HG03280 (cell line): Measurements from ENCODE around the gene AAGAB.

Experiments used
- ATAC-seq: cut with Tn5 transposase; IDR thresholded peaks from one replicate; pipeline ENCODE4 v1.9.1; 2021; ENCODE audit warnings: mild to moderate bottlenecking, moderate library complexity; ENCODE audit not compliant: unreplicated experiment

Gene AAGAB

DNA sequence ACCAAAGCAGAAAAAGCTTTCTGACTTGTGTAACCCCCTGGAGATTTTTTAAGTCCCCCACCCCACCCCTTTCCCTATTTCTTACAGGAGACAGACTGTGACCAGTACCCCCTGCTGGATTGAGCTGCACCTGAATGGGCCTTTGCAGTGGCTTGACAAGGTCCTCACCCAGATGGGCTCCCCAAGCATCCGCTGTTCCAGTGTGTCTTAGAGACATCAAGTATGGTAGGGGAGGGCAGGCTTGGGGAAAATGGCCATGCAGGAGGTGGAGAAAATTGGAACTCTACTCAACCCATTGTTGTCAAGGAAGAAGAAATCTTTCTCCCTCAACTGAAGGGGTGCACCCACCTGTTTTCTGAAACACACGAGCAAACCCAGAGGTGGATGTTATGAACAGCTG lies 64.1 kb downstream of the AAGAB start:
- ATAC-seq, result no peak

DNA sequence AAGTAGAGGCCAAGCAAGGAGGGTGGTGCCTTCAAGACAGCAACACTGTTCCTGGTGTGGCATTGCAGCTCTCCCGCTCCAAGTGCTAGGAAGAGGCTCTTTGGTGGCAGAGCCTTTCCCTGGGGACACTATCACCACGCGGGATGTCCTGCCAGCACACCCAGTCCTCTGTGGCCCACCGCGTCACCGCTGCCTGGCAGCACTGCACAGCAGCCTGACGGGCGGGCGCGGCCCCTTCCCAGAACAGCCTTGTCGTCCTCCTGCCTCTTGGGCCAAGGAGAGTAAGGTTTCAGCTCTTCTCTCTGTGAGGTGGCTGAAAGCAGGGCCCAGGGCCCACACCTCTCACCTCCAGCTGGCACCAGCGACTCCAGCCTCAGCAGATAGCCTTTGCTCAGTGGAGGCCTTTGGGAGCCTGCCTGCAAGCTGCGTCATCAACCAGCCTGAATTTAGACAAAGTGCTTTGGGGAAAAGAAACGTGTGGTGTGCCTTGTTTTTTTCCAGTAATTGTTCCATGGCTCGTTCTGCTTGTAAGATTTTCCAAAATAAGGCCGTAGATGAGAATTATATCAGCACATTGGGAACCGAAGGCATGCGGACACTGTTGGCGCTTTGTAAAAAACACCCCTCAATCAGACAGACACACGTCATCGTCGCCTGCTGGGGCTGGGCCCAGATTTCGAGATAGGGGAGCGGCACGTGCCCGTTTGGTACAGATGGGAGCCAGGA lies 65.0 kb downstream of the AAGAB start:
- no peak for ATAC-seq

DNA sequence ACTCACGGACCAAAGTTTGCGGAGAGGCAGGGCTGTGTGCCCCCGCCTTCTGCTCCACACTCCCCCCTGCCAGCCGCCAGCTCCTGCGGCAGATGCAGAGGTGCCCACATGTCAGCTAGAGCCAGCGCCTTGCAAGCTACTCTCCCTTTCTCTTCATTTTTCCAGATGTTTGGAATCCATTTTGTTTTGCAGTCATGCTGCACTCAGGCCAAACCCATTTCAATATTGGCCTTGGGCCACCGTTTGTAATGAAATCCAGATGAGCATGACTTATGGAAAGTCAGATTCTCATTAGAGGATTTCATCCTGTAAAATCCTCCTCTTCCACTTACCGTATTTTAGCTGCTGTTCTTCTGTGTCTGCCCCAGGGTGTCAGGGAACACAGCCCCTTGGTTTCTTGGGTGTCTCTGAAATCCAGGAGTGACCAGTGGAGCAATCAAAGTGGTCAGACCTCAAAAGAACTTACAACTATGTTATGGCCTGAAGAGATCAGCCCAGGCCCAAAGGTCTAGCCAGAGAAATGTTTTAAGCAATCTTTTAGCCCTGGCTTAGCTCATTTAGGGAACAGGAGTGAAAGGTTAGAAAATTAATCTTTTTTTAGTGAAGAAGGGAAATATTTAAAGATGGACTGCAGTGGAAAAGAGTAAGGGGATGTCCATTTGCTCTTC lies 65.8 kb downstream of the AAGAB start:
- ATAC-seq, result no peak

DNA sequence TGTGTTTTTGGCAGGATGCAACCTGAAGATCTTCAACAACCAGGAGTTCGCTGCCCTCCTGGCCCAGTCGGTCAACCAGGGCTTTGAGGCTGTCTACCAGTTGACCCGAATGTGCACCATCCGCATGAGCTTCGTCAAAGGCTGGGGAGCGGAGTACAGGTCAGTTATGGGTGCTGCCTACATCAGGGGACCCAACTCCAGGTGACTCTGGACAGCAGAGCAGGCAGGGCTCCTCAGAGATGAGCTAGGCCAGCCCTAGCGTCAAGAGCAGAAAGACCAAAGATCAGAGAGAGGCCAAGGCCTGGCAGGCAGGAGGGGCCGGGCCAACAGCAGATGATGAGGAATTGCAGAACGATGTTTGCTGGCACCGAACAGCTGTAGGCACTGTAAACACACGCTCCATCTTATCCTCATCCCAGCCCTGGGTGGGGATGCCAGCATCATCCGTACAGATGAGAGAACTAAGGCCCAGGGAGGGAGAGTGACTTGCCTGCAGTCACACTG lies 67.1 kb downstream of the AAGAB start:
- ATAC-seq, result no peak

DNA sequence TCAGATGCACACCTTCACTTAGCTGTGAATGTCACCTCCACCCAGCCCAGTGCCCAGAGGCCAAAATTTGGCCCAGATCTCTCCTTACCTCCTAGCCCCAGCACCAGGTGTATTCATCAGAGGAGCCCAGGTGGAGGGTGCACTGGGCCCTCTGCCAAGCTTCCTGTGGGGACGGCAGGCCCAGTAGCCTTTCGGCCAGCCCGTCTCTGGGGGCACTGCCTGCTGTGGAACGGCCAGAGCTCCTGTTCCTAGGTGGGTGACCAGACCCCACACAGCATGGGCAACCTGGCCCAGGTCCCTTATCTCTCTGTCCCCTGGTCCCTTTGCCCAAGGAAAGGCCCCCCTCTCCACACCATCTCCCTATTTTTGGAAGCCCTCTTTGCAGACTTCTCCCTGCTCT lies 67.8 kb downstream of the AAGAB start:
- no peak for ATAC-seq

DNA sequence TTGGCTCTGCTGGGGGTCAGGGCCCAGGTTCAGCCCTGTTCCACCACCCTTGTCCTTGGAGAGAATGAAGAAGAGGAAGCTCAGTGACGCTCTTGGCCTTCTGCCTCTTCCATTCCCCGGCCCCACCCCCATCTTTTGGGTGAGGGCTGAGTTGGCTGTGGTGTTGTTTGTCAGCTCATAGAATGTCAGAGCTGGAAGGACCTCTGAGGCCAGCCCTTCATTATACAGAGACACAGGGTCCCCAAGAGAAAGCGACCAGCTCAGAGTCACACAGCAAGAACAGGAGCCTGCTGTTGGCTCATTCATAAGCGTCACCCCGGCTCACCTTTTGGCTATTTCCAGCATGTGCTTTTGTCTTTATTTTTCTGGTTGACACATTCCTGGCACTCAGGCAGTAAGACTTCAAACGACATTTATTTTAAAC lies 68.2 kb downstream of the AAGAB start:
- ATAC-seq, result no peak

DNA sequence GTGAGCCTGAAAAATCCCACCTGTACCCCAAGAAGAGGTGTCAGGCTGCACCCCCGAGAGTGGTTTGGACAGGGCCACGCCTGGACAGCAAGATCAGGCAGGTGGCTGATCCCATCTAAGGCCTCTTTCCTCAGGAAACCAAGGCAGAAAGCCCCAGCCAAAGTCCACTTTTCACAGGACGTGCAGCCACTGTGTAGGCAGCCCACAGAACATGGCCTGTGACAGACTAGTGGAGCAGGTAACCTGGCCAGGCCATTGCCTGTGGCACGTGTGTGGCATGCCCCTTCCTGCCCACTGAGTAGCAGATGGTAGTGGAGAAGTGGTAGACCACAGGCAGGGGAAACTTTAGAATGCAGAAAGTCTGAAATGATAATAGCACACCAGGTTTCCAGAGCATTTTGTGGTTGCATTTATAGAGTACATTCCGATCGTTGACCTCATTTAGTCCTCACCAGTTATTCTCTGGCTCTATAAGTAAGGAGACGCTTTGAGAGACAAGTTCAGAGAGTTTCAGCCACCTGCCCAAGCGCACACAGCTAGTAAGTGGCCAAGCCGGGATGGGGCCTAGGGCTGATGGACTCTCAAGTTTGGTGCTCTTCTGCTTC lies 68.7 kb downstream of the AAGAB start:
- no peak for ATAC-seq

DNA sequence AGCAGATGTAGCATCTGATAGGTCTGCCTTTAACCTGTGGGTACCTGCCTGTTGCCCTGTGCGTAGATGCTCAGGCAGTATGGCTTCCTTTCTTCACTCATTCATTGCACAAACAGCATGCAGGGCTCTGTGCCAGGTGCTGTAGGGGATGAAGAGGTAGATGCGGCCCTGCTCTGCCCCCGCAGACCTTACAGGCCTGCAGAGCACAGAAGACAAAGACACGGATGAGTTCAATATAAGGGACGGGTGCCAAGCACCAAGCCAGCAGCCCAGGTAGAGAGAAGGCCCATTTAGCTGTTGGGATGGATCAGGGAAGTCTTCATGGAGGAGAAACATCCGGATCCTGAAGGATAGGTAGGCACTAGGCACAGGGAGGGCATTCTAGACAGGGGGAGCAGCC lies 69.4 kb downstream of the AAGAB start:
- no peak for ATAC-seq

DNA sequence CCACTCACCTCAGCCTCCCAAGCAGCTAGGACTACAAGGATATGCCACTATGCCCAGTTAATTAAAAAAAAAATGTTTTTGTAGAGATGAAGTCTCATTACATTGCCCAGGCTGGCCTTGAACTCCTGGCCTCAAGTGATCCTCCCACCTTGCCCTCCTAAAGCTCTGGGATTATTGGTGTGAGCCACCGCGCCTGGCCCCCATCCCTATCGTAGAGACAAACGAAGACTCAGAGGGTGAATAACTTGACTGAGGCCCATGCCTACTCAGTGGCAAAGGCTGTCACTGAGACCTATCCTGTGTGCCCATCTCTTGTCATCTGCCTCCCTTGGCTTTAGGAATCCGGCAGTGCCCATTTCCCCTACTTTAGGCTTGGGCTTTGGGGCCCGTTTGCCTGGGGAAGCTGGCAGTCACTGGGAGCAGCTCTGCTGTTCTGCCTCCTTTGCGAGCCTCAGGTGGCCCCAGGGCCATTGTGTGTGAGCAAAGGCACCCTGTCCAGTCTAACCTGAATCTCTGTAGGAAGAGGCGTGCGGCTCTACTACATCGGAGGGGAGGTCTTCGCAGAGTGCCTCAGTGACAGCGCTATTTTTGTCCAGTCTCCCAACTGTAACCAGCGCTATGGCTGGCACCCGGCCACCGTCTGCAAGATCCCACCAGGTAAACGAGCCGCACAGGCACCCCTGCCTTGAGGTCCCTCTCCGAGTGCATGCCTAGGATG lies 70.1 kb downstream of the AAGAB start:
- ATAC-seq, result no peak

DNA sequence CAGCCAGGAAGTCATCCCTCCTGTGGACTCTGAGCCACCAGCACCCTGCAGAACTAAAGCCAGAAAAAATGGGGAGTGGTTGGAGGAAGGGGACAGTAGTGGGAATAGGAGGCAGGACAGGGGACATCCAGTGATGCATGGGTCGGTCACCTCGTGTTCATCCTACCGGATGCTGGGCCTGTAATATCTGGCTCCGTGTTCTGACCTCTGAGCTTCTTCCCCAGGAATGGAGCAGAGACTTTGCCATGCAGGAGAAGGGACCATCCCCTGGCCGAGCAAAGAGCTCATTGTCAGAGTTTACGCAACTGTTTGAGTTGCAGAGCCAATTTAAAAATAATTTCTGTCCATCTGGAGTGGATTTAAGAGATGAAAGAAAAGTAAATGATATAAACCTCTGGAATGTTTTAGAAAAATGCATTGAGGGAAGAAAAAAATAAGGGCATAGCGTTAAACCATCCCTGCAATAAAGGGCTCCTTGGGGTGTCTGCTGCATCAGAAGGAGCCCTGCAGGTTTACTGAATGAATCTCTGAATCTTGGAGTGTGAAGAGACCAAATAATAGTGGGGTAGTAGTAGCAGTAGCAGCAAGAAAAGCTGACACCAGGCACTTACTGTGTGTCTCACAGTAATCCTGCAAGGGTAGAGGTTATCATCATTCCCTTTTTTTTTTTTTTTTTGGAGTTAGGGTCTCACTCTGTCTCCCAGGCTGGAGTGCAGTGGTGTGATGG lies 70.9 kb downstream of the AAGAB start:
- ATAC-seq, result no peak

DNA sequence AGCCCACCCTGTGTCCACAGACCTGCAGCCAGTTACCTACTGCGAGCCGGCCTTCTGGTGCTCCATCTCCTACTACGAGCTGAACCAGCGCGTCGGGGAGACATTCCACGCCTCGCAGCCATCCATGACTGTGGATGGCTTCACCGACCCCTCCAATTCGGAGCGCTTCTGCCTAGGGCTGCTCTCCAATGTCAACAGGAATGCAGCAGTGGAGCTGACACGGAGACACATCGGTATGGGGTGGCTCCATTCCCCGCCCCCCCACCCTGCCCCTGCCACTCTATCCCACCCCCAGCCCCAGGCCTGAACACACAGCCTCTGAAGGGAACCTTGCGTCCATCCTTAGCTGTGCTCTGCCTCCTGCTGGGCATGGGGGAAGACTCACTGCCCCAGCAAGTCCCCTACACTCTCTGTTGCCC lies 73.2 kb downstream of the AAGAB start:
- no peak for ATAC-seq

DNA sequence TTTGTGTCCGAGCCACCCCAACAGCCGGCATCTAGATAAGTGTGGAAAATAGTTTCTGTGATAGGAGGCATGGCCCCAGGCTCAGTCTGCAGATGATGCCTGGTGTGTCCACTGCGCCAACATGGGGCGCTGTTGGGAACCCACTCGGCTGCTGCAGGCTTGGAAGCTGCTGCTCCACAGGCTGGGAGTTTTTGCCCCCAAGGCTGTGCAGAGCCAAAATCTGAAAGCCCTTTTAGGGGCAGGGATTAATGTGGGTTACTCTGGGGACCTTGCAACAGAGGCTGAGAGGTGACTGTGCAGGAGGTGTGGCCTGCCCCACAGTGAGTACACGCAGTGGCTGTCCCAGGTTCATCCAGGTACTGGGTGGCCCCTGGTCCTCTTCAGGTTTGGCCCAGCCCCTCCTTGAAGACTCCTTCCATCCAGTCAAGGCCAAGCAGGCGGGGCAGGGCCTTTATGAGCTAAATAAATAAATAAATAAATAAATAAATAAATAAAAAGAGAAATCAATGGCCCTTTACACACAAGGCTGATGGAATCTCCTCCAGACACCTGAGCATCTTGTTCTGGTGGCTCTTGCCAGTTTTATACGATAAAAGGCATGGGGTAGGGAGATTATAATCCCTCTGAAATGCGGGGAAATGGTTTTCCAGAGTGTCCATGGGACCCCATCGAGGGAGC lies 73.8 kb downstream of the AAGAB start:
- ATAC-seq, result no peak

DNA sequence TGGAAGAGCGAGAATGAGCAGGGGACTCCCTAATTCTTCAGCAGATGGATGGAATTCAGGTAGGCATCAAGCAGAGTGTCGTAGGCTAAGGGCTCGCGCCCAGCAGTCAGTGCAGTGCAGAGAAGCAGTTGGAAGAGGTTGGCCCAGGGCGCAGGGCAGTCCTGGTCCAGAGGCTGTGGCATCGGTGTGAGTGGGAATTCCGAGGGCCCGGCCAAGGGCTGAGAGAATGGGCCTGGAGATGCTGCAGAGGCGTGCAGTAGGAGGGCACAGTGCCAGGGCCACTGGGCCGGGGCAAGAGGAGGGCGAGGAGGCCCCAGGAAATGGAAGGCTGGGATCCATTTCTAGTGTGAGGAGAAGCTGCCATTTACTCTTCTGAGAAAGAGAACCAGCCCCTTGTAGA lies 74.4 kb downstream of the AAGAB start:
- ATAC-seq, result no peak

DNA sequence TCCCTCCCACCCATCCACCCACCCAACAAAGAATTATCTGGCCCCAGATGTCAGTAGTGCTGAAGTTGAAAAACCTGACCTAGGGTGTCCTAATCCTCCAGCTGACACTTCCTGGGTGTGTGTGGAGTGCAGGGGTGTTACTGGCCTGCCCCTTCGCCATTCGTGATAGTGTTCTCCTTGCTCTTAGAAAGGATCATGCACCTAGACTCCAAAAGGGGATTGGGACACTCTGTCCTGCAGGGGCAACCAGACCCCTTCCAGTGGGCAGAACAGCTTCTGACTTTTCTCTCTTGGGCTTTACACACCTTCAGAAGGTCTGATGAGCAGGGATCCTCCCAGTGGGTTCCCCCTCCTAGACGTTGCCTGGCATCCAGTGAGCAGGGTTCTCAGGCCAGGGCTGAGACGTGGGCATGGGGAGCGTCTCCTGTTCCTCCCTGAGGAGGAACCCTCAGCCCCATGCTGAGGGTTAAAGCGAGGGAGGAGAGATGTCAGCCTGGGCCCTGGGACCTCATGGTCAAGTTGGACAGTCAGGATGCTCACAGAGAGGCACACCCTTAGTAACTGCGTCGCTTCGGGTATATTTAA lies 75.0 kb downstream of the AAGAB start:
- ATAC-seq, result no peak

DNA sequence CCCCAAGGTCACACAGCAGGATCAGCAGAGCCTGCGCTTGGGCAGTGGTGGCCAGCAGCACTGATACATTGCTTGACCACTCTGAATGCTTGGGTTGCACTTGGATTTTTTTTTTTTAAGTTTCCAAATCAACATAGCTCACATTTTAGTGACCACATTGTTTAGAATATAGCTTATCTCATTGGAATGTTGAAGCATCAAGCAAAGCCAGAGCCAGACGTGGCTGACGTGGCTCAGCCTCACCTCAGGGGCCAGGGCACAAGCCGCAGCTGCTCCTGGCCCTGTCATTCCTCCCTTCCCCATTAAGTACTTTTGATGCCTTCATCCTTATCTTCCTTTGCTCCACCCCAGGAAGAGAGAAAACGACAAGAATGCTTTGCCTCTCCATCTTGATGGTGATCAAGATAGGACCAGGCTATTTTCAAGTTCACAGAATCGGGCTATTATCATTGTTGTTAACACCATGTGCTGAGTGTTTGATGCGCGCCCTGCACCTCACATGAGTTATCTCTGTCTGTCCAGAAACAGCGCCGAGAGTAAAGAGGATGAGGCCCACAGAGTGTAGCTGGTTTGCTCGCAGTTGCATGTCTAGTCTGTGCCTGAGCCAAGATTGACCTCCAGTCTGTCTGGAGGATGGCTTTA lies 75.8 kb downstream of the AAGAB start:
- ATAC-seq, result no peak

DNA sequence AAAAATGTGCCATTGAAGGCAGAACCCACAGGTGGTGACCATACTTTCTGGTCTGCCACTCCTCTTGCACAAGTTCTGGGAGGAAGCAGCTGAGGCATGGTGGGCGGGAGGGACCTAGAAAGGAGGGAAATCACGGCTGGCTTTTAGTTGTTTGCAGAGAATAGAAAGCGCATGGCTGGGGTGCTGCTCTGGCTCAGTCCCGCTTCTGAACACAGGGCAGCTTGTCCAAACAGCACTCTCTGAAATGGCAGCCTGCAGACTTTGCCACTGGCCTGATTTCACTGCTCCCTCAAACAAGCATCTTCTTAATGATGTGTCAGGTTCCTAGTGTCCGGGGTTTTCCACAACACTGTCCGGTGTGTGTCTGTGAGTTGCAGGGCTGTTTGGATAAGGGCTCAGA lies 76.7 kb downstream of the AAGAB start:
- ATAC-seq, result no peak

DNA sequence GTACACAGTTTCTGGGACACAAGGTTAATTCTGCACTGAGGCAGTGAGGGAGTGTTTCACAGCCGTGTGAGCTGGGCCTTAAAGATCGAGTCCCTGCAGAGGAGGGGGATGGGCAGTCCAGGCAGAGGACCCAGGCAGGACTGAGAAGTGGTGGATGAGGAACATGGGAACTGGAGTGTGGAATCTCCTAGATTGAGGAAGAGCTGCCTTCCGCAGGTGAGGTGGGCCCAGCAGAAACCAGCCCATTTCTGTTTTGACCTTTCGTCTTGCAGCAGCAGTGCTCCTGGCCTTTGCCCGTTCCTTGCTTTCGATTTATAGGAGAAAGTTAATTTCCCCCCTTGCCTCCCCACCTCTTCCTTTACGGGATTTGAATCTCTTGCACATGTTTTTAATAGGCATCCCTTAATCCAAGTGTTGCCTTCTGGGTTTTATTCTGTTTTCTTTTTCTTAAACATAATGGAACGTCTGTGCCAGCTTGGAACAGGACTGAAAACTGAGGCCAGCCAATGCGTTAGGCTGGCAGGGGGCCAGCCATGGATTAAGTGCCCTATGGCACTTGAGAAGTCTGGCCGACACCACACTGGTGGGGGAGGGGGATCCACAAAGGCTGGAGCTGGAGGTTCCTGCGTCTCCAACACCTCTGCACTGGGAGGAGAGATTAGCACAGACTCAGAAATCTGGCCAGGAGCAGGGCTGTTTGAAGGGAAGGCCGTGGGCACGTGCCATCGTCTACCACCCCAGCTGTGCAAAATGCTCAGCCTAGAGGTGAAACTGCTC lies 78.1 kb downstream of the AAGAB start:
- ATAC-seq, result no peak

DNA sequence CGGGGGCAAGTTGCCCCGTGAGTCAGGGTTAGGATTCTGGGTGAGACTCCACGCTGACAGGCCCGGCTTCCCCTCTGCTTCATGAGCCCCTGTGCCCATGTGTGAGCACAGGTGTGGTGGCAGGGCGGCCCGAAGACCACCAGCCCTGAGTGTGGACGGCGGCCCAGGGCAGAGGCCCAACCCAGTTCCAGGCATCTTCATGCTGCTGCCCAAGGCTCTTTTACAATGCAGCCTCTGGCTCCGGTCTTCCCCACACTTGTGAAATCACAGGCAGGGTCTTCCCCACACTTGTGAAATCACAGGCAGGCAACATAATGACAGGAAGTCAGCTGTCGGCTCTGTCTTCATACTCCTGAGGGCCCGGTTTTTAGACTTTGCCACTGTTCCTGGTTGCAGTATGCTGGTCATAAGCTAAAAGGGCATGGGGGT lies 78.8 kb downstream of the AAGAB start:
- ATAC-seq, result no peak
